Stimulated activated CD4-positive, alpha-beta T cell treated with anti-CD3 and anti-CD28 coated beads, Interleukin-12 subunit alpha, Interleukin-12 subunit beta, amount 100 ng/mL, for 4 hours (primary cell): Measurements from ENCODE around the gene SMYD3.
"Not testable (repeated sequence)": the region's sequence is repeated elsewhere in the genome, so short reads cannot be mapped to it uniquely, and the experiment has no call there.

ENCODE experiments used
- DNase-seq: peaks from one replicate; pipeline ENCODE4 v3.0.0-alpha.2; 2020

Gene SMYD3

DNA sequence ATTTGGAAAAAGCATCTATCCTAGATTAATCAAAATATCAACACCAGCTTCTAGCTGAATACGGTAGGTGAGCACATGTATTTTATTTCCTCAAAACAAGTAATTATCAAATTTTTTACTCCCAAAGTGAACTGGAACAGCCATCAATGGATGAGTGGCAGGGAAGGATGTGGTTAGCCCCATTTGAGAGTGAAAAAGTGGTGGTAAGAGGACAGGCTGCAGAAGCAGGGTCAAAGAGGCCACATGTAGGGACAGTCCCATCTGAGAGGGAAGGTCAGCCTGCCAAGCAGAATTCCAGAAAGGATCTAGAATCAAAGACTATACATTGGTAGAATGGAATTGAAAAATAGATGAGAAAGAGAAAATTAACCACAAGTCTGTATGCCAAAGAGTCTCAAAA is 163.8 kb downstream of the SMYD3 start:
- no peak for DNase-seq

DNA sequence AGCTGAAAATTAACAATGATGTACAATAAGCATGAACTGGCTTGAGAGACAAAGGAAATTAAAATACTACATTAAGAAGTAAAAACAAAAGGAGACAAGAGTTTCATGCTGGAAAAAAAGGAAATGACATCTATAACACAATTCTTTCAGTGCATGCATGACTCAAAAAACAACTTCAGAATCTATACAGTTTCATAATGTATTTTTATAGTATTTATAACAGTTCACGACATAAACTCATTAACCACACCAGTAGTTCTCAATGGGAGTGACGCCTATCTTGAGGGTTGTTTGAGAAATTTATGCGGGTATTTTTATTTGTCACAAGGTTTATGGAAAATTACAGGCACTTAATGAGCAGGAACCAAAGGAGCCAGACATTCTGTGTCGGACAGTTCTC is 168.5 kb downstream of the SMYD3 start:
- DNase-seq, result no peak

DNA sequence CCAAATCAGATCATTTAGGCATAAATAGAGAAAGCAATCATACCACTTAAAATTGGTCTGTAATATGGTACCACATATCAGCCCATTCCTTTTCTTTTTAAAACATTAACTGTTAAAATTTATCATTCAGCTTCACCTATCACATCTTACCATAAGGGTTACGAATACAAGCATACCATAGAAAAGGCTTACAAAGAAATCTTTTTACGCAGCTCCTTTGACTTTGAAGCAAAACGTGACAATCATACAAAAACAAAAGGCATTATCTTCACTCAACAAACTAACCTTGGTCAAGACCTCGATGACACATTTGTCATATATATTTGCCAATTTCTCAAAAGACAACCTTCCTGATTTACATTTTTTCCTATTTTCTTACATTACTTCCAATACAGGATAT is 169.0 kb downstream of the SMYD3 start:
- DNase-seq, result no peak

DNA sequence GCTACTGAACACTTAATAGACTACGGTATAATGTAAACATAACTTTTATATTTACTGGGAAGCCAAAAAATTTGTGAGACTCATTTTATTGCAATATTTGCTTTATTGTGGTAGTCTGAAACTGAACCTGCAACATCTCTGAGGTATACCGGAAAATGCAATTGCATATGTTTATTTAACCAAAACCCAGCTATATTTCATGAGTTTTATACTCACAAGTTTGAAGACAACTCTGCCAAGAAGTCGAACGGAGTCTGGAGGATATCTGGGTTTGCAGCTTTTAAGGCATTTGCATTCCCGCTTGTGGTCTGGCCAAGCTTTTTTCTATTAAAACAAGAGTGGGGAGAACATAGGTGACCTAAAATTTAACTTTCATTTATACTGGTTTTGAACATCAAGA is 171.9 kb downstream of the SMYD3 start:
- no peak for DNase-seq

DNA sequence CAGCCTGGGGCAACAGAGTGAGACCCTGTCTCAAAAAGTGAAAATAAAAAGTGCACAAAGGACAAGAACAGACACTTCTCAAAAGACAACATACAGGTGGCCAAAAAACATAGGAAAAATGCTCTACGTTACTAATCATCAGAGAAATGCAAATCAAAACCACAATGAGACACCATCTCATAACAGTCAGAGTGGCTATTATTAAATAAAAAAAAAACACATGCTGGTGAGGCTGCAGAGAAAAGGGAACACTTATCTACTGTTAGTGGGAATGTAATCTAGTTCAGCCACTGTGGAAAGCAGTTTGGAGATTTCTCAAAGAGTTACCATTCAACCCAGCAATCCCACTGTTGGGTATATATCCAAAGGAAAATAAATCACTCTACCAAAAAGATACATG is 173.2 kb downstream of the SMYD3 start:
- DNase-seq, result no peak

DNA sequence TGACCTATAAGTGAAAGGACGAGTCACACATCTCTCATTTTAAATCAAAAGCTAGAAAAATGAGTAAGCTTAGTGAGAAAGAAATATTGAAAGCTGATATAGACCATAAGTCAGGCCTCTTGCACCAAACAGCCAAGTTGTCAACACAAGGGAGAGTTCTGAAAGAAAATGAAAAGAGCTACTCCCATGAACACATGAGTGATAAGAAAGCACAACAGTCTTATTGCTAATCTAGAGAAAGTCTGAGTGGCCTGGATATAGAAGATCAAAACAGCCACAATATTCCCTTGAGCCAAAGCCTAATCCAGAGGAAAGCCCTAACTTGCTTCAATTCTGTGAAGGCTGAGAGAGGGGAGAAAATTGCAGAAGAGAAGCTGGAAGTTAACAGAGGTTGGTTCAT is 175.0 kb downstream of the SMYD3 start:
- DNase-seq, result no peak

DNA sequence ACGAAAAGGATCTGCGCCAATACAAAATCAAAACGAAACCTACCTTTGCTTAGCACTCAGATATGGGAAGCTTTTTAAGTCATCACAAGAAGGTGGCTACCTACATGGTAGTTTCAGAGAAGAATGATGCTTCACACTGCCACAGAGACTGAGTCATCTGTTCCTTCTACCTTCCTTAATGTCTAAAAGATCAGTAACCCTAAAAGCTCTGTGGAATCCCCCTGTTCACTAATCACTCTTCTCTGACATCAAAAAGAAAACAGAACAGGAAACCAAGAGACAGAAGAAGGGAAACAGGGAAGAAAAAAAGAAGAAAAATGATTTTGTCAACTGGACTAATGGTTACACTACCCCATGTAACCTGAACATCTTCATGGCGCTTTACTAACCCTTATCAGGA is 177.2 kb downstream of the SMYD3 start:
- DNase-seq, result no peak

DNA sequence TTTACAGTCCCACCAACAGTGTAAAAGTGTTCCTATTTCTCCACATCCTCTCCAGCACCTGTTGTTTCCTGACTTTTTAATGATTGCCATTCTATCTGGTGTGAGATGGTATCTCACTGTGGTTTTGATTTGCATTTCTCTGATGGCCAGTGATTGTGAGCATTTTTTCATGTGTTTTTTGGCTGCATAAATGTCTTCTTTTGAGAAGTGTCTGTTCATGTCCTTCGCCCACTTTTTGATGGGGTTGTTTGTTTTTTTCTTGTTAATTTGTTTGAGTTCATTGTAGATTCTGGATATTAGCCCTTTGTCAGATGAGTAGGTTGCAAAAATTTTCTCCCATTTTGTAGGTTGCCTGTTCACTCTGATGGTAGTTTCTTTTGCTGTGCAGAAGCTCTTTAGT is 177.8 kb downstream of the SMYD3 start:
- not testable (repeated sequence) for DNase-seq

DNA sequence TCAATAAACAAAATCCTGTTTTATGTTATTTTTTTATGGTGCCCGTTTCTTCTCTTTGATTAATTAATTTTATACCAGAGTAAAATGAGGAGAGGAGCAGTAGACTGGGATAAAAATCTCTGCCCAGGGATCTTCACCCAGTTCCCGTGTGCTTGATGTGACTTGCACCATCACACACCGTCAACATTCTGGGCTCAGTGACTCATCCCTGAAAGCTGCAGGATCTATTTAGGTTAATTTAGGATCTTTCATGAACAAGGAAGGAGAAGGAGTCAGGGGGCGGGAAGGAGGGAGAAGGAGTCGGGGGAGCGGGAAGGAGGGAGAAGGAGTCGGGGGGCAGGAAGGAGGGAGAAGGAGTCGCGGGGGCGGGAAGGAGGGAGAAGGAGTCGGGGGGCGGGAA is 182.4 kb downstream of the SMYD3 start:
- DNase-seq, result no peak

DNA sequence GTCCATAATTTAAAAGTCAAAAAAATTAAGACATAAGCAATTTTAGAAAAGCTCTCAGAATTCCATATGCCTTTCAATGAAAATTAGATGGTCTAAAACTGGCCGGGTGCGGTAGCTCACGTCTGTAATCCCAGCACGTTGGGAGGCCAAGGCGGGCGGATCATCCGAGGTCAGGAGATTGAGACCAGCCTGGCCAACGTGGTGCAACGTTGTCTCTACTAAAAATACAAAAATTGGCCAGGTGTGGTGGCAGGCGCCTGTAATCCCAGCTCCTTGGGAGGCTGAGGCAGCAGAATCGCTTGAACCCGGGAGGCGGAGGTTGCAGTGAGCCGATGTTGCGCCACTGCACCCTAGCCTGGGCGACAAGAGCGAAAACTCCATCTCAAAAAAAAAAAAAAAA is 183.0 kb downstream of the SMYD3 start:
- DNase-seq, result not testable (repeated sequence)

DNA sequence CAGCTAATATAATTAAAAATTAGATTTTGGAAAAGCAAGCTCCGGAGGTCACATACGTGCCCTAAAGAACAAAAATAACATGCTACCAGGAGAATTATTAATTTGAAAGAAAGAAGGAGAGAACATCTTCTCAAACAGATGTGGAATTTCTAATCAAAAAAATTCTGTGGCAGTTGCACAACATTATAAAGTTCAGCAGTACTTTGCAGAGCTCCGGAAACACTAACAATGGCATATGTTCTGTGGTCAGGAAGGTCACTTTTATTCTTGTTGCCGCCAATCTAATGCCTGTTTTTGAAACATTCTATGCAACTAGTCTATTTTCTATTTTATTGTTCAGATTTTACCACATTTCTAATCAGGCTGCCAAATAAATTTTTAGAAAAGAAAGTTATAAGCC is 186.8 kb downstream of the SMYD3 start:
- no peak for DNase-seq

DNA sequence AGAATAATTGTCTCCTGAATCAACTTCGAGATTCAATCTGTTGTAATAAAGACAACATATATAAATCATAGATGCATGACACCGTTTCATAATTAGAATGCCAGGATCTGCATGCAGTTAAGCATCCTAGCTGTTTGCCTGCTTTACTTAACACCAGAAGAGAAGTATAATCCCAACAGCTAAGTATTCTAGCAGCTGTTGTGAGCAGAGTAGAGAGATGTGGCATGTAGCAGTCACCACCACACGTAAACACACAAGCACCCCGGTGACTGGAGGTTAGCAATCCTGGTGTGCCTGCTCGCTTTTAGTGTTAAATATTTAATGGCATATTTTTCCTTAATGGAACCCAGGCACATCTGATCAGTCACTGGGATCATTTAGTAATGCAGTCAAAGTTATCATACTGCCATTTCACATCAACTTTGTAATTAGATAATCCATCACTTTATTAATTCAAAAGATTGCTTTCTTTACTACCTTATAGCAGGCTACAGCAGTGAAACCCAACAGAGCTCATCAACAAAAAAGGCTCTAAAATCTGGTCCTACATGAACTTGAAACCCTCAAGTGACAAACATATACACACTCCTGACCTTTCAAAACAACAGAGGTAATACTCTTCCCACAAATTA is 187.9 kb downstream of the SMYD3 start:
- DNase-seq, result no peak

DNA sequence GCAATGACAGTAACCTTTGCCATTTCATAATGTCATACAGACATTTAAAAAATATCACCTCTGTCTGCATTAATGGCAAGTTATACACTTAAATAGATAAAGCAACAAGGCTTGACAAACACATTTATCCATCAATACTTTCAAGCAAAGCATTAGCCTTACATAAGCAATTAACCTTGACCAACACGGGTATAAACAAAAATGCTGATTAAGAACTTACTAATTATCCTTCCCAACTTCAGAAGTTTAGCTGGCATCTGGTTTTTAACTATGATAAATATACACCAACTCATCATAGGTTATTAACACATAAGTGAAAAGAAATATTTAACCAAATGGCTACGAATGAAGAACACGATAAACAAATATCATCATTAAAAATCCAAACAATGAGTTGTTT is 188.5 kb downstream of the SMYD3 start:
- no peak for DNase-seq

DNA sequence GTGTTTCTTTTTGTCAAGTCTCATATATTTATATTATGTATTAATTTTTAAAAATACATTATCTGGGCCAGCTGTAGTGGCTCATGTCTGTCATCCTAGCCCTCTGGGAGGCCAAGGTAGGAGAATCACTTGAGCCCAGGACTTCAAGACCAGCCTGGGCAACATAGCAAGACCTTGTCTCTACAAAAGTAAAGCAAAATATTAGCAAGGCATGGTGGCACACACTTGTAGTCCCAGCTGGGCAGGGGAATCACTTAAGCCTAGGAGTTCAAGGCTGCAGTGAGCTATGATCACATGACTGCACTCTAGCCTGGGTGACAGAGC is 189.1 kb downstream of the SMYD3 start:
- no peak for DNase-seq

DNA sequence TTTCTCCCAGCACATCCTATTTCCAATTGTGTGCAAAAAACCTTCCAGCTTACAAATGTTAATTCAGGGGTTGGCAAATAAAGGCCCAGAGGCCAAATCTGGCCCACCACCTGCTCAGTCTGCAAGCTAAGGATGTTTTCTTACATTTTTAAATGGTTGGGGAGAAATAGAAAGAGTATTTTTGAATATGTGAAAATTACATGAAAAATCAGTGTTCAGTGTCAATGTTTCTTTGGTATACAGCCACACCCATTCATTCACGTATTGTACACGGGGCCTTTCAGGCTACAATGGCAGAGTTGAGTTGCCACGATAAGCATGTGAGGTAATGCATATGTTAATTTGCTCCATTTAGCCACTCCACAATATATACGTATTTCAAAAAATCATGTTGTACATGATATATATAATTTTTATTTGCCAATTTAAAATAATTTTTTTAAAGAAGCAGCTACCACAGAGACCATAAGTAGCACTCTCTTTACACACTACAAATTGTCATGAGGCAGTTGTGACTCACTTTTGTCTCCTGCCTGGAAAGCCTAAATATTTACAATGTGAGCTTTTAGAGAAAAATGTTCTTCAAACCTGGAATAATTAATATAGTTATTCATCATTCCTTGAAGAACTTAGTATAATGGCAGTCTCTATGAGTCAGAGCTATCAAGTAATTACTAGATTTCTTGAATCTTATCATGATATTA is 189.6 kb downstream of the SMYD3 start:
- no peak for DNase-seq

DNA sequence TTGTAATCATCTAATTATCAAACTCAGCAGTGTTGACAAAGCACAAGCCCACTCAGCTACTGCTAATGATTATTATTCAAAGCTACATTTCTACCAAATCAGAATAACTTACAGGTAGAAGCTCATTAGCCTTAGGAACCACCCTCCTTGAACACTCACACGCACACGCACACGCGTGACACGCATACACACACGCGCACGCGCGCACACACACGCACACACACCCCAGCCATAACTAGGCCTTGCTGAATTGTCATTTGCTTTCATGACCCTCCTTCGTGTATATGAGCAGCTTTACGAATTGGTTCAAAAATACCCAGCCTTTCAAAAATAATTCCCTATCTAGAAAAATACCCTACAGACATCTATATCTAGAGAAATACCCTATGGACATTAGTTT is 195.6 kb downstream of the SMYD3 start:
- DNase-seq, result no peak

DNA sequence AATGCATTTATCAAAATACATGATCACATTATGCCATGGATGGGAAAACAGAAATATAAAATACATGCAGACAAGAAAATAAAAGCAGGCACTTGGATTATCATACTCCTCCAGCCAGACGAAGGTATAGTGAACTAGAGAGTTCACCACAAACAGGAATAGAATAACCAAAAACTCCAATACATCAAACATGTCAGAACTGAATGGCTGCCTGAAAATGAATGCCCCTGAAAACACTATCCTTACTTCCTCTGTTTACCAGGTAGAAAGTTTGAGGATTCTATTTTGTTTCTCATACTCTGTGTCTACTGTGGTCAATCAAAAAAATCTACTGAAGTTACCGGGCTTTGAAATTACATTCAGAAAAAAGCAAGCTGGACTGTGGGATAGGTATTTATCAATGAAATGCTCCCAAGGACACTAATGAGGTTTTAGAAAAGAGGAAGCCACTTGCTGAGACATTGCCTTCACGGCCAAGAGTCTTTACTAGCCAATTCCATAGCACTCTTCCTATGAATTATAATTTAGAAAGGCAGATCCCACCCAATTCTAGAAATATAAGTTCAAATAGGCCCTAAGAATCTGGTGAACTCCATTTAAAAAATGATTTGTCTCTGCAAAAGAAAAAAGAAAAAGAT is 197.7 kb downstream of the SMYD3 start:
- DNase-seq, result no peak

DNA sequence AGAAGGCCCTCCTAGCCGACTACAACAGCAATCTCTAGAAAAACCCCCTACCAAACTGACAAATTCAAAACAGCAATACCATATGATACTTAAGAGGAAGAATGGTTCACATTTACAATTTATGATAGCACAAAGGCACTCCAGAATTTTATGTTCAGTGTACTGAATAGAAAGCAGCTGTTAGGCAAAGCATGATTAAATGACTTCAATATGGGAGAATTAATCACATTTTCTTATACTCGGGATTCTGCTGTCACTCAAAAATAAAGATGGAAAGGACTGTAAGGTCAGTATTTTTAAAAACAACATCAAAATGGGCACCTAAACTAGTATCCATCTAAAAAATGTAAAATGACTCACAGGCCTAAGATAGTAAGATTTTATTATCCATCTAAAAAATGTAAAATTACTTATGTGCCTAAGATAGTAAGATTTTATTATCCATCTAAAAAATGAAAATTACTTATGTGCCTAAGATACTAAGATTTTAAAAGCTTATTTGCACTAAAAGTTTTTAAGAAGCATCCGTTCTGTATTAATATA is 198.5 kb downstream of the SMYD3 start:
- no peak for DNase-seq

DNA sequence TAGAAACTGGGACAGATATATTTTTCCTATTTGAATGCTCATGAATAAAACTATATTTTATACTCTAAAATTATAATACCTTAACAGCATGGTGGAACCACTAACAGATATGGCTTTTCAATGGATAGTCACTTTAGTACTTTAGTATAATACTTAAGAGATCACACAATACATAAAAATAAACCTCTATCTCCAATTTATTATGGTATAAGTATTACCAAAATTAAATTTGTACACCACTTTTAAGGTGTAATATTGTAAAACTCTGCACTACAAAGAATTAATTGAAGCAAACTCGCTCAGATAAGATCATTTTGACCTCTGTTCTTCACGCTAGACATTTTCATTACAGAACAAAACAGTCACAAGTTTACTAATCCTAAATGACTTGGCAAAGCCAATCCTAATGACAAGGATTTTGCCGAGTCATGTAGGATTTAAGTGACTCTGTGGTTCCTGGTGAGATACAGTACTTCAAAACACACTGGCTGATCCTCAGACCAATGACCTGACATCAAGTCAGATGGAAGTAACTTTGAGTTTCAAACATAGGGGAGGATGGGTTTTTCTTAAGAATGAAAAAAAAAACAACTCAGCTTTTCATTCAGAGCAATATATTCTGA is 200.6 kb downstream of the SMYD3 start:
- no peak for DNase-seq

DNA sequence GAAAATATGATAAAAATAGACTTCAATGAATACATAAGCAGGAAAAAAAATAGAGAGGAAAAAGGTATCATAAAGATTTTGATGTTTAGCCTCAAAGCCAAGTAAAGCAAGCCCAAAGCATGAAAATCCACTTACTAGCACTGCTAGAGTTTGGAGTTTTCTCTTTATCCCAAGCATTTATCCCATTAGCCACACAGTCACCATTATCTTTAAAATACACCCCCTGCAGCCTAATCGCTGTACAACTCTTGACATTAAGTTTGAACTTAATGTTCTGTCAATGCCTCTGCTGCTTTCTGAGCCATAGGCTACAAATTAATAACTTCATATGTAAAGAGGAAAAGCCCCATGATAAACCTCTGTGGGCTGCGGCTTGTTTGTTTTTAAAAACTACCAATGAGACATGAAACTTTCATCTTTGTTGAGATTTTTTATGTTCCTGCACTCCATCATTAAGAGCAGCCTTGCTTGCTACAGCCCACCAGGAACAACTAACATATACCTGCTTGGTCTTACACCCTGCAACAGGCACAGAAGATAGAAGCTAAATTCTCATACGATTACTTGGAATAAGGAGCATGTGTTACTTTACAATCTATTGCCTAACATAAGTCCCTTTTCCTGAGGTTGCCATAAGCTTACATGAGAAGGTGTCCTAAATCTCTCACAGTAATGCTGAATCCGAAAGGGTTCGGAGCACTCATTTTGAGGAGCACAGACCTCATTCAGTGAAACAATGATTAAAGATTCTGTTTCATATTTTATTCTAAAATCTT is 202.4 kb downstream of the SMYD3 start:
- no peak for DNase-seq

DNA sequence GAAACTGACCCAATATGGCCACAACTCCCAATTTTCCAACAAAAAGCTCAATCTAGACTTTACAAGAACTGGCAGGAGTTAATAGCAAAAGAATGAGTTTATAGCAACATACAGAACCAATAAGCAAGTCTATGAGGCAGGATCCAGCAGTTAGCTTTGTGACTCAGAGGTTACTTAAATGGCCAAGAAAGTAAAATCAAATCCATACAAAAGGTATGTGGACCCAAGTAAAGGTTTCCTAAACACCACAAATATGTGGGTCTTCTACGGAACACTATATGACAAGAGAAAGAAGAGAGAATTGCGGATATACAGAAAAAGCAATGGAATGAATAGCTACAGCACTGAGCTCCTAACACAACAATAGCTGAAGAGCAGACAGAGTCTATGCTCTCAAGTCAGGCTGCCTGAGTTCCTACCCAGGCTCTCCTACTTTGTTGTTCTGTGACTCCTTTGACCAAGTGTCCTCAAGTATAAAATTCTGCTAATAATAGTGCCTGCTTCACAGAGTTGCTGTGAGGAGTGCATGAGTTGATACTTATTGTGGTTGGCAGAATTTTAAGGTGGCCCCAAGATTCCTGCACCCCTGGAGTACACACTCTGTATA is 204.3 kb downstream of the SMYD3 start:
- DNase-seq, result no peak

DNA sequence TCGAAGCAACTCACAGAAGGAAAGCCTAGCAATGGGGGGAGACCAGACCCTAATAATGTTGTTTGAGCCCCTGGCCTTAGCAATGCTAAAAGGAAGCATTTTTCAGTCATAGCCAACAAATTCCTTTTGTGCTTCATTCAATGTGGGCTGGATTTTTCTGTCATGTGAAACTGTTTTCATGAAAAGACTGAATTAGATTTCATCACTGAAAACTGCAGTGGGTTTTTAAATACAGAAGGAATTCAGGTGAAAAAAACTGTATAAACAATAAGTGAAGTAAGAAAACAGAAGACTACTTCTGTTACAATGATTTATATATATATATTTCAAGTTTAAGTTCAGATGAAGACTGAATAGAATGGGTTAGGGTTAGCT is 204.8 kb downstream of the SMYD3 start:
- DNase-seq, result no peak
